ENCODE results near the gene C9orf78.
A peak's percentile ranks its signal among the peaks of the same experiment; 100 is the strongest.

The C9orf78 gene

GRCh38 chr9:129867136-129868022 lies 32.3 kb upstream of the C9orf78 start:
- DNase-seq, result no peak

DNA sequence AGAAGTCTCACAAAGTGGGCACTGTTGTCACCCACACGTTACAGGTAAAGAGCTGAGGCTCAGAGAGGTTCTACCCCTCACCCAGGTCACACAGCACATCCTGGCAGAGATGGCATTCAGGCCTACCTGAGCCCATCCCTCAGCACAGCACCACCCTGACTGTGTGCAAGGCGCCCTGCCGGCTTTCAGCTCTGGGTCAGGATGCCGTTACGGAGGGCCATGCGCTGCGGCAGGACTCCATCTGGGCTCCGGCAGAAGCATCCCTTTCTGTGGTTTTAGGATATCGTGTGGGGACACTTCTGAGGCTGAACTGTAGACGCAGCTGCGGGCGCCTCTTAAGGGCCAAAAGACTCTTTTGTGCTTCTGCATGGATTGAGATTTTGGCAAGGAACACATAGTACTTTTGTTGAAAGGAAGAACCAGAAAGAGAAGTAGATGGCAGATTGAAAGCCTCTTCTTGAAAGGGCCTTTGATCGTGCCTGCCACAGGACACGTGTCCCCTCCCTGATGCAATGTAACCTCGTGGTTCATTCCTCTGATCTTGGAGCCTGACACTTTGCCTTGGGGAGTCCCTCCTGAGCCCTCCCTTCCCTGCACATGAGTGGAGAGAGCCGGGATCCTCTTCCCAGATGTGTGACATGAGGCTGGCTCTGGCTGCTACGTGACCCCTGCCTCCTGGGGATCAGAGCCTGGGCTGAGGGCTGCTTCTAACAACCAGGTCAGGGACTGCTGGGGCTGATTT lies 31.5 kb upstream of the C9orf78 start:
- DNase-seq, result peak; percentile 56

GRCh38 chr9:129865668-129866320 lies 30.7 kb upstream of the C9orf78 start:
- DNase-seq, result no peak

DNA sequence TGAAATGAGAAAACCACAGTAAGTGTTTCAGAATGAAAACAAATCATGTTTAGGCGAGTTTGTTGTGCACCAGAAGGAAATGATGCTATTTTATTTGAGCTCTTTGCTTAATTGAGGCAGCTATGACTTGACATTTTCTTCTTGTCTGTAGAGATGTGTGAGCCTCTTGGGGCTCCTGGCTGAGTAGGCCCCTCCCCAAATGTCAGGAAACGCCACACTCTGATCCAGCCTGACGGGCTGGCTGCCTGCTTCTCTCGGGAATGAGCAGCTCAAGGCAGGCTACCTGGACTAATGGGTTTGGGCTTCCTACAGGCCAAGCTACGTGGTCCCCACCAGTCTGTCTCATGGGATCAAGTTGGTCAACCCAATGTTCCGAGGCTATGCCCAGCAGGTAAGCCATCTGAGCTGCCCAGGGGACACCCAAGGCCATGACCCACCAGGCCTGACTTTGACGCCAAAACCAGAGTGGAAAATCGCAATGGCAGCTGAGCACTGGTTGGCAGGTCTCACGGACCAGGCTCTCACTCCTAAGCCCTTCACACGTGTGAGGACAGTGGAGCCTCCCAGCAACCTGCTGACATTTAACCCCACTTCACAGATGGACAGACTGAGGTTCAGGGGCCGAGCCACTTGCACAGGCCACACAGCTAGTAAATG lies 30.0 kb upstream of the C9orf78 start:
- DNase-seq, result no peak

DNA sequence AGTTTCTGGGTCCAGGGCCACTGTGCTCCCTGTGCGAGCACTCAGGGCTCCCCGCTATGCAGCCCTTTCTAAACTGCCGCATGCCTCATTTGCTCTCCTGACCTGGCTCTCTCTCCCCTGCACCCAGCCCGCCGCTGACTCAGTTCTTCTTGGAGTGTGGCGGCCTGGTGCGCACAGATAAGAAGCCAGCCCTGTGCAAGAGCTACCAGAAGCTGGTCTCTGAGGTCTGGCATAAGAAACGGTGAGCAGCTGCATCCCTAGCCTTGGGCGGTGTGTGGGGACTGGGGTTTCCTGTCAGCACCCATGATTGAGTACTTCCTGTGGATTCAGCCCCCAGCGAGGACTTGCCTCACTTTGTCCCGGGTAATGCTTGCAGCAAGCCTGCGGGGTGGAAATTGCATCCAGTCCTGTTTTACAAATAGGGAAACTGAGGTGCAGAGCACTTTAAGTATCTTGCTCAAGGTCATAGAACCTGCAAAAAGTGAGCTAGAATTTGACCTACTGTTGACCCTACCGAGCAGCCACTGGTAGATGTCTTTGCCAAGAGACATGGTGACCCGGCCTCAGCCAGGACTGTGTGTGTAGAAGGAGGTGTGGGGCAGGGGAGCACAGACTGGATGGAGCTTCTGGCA lies 28.1 kb upstream of the C9orf78 start:
- peak; percentile 43 for DNase-seq

- no peak for DNase-seq
Observed at GRCh38 chr9:129861447-129861827, 26.4 kb upstream of the C9orf78 start.

DNA sequence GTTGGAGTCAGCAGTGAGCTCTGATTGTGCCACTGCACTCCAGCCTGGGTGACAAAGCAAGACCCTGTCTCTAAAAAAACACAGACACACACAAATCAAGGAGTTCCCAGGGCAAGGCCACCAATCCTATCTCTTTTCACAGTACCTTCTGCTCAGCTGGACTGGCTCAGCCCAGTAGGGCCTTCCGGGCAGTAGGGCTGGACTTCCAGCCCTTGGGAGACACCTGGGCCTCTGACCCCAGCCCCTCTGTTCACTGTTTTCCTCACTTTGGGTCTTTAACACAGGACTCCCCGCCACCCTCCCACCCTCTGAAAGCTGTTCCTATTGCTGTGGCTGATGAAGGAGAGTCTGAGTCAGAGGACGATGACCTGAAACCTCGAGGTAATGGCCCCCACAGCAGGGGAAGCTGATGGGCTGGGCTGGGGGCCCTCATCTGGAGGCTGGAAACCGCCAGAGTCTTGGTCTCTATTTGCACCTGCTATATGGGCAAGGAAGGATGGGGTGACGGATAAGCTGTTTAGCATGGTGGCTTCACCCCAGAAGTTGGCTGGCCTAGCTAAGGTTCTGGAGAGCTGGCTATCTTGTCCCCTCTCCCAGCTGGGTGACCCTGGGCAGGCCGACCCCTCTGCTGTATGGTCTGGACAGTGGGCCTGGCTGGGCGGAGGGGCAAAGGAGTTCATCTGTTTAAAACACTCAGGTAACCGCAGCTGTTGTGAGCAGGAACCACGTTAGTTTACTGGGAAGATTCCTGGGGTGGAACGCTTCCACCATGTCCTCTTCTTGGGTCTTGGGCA lies 25.8 kb upstream of the C9orf78 start:
- peak; percentile 41 for DNase-seq

GRCh38 chr9:129858167-129858962 lies 23.3 kb upstream of the C9orf78 start:
- DNase-seq, result no peak

DNA sequence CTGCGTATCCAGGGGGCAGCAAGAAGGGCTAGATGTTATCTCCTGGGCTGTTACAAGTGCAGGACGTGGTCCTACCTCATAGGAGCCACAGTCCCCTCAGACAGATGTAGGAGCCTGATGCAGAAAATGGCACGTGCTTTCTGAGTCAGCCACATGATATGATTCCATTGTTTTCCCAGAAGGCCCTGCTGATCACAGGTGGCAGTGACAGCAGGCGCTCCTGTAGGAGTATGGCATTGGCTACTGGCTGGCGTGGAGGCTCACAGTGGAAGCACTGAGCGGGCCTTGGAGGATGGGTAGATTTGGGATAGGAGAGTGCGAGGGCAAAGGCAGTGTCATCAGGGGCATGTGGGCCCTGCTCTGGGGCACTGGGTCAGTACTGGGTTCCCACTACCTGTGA lies 22.1 kb upstream of the C9orf78 start:
- DNase-seq, result no peak

GRCh38 chr9:129854588-129855110 lies 19.6 kb upstream of the C9orf78 start:
- DNase-seq, result no peak

DNA sequence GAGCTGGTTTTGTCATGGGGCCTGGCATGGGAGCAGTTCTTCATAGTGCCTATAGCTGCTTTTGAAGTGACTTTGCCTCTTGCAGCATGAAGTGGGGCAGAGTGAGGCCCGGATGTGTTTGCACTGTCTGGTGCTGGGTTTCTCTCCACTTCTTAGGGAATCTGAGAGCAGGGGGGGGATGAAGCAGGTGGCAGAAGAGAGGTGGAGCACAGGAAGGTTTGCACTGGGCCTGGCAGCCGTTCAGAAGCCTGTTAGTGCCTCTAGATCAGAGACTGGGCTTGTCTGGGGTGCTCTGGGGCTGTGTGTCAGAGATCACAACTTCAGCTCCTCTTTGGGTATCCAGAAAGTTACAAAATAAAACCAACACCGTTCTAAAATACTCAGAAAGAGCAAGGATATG lies 18.5 kb upstream of the C9orf78 start:
- no peak for DNase-seq

GRCh38 chr9:129852579-129852978 lies 17.5 kb upstream of the C9orf78 start:
- DNase-seq, result no peak

- DNase-seq, result no peak
Observed at GRCh38 chr9:129851821-129852220, 16.7 kb upstream of the C9orf78 start.

GRCh38 chr9:129850821-129851550 lies 15.9 kb upstream of the C9orf78 start:
- no peak for DNase-seq

DNA sequence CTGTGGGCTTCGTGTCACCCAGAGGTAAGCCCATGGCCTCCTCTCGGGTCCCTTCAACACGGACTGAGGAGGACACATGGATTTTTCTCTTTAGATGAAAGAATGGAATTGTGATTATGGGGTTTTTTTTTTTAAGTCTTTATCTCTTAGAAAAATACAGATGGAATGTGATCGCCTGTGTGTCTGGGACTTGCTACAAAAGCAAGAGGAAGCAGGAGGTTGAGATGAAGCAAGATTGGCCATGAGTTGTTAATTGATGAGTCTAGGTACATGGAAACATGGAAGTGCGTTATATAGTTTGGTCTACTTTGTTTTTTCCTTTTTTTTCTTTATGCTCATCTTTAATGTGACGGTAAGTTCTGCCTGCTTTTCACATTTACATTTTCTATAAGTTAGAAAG lies 14.8 kb upstream of the C9orf78 start:
- no peak for DNase-seq

DNA sequence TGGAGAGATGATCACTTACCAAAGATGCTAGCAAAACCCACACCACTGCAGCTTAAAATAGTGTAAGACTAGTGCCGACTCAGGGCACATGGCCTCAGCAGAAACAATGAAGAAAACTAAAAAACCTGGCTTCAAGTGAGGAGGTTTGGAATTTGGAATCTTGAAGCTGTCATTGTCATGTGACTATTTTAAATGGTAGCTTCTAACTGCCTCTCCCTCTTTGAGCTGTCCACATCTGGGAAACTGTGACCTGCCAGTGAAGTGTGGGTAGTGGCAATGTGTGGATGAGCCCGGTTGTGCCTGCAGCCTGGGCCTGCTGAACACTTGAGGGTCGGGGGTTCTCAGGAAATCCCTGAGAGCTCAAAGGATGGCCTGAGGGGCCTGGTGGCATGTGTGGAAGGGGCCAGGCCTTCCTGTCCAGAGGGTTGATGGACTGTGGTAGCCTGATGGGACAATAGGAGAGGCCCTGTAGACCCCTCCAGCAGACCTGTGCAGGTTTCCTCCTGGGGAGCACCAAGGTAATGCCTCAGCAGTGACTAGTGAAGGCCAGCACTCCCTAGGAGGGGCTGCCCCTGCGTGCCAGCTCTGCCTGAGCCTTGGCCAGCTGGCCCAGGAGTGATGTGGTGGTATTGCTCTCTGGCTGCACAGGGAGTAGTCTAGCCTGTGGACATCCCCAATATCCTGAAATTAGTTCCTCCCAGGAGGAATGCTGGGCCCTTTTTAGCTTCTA lies 13.8 kb upstream of the C9orf78 start:
- no peak for DNase-seq

GRCh38 chr9:129845373-129845772 lies 10.3 kb upstream of the C9orf78 start:
- DNase-seq, result no peak

DNA sequence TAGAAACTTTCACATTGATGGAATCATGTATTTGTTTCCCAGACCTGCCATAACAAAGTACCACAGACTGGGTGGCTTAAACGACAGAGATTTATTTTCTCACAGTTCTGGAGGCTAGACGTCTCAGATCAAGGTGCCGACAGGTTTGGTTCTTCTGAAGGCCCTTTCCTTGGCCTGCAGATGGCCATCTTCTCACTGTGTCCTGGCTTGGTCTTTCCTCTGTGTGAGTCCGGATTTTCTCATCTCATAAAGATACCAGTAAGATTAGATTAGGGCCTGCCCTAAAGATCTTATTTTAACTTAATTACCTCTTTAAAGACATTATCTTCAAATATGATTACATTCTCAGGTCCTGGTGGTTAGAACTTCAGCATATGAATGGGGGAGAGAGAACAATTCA lies 6.0 kb upstream of the C9orf78 start:
- DNase-seq, result no peak

GRCh38 chr9:129840034-129840433 lies 5.0 kb upstream of the C9orf78 start:
- no peak for DNase-seq
